GM21528 (cell line): ENCODE data around the gene ACY1.

Experiments used
- ATAC-seq: cut with Tn5 transposase; IDR thresholded peaks from one replicate; pipeline ENCODE4 v1.9.1; 2021; ENCODE audit warnings: mild to moderate bottlenecking, moderate library complexity; ENCODE audit not compliant: unreplicated experiment, low FRiP score

ACY1 gene

DNA sequence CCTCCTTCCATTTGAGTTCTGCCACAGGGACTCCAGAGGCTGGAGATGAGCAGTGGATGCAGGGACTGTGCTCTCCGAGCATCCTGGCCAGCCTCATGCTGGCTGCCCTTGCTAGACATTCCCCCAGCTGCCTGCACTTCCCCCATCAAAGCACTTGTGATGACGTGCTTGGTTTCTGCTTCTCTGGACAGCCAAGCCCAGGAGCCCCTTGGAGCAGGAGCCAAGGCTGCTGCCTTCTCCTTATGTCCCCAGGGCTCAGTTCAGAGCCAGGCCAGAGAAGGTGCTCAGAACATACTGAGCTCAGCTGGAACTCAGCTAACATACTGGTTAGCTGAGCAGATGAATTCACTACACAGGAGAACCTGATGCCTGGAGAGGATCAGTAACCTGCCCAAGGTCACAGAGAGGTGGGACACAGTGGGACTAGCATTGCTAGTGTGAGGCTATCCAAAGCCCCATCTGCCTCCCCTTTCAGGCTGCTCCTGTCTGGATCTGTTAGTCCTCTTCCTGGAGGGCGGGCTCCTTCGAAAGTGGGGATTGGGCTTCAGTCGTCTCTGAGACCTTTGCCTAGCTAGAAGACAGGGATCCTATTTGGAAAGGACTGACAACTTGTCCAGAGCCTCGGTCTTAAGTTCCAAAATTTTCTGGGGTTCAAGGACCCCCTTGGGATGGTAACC, 20.3 kb upstream of the ACY1 start:
- ATAC-seq, result no peak

DNA sequence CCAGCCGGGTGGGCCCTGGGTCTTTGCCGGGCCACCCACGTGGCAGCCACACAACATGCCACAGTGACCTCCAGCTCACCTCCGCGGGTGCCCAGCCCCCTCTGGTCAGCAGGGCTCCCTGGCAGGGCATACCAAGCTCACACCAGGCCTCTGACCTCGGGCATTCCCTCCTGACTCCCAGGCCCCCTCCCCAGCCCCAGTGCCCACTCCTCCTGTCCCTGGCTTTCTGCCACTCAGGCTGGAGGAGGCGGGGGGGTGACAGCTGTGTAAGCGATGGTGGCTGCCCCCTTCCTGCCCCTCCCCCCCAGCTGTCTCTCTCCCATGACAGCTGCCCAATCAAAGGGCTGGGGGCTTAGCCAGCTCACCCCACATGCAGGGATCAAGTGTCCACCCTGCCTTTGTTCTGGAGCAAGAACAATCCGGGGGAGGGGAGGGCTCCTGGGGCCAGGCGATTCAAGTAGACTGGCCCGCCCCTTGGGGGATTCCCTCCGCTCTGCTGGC, 19.3 kb upstream of the ACY1 start:
- no peak for ATAC-seq

DNA sequence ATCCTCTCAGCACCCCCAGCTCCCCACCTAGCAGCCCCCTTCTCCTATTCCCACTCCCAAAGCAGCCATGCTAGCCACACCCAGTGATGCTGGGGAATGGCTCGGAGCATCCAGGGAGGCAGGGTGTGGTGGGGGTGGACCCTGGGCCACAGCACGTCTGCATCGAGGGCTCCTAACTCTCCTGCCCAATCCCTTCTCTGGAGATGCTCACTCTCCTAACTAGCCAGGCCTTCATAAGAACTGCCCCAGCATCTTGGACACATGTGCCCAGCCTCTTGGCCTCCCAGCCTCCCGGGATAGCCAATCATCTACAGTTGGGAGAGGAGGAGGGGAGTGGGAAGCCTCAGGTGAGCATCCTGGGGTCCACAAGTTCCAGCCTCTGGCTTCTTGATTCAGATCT, 18.8 kb upstream of the ACY1 start:
- ATAC-seq, result no peak

- ATAC-seq, result no peak
These were observed 17.3 kb upstream of the ACY1 start for GRCh38 chr3:51966016-51966415.

DNA sequence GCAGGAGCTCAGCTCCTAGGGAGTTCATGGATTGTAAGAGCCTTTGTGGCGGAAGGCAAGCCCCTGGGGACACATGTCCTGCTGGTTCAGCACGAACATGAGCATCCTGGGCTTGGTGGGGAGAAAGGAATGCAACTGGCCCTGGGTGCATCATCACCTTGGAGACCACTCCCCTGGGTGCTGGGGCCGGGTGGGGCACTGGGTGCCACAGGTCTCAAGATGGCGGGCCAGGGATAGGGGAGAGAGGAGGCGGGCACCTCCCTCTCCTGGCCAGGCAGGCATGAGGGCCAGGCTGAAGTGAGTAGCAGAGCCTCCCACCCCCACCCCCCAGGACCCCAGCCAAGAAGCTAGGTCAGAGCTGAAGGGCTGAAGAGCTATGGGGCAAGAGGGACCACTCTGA, 16.8 kb upstream of the ACY1 start:
- ATAC-seq, result no peak

DNA sequence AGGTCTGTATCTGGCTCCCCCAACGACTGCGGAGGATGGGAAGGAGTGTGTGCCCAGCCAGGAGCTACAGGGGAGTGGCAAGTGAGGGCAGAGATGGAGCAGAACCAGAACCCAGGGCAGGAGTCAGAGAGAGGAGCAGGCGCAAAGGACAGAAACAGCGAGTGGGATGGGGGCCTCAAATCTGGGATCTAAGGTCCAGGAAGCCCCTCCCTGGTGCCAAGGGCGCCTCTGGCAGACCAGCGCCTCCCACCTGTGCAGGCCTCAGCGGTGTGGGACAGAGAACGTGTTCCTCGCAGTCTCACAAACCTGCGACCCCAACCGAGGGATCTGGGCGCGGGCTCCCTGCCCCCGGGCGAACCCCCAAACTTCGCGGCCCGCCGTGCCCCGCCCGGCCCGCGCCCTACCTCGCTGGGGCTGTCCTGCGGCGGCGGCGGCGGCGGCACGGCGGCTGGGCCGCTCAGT, 16.4 kb upstream of the ACY1 start:
- ATAC-seq, result no peak

- ATAC-seq, result no peak
These were observed 15.8 kb upstream of the ACY1 start, which contains the start of gene PCBP4 for GRCh38 chr3:51967384-51968169. TSS of gene PCBP4 (minus strand) at chr3:51967454. CDS start at chr3:51961240, 6,214 bp downstream.

GRCh38 chr3:51968170-51968775, 15.1 kb upstream of the ACY1 start:
- no peak for ATAC-seq

DNA sequence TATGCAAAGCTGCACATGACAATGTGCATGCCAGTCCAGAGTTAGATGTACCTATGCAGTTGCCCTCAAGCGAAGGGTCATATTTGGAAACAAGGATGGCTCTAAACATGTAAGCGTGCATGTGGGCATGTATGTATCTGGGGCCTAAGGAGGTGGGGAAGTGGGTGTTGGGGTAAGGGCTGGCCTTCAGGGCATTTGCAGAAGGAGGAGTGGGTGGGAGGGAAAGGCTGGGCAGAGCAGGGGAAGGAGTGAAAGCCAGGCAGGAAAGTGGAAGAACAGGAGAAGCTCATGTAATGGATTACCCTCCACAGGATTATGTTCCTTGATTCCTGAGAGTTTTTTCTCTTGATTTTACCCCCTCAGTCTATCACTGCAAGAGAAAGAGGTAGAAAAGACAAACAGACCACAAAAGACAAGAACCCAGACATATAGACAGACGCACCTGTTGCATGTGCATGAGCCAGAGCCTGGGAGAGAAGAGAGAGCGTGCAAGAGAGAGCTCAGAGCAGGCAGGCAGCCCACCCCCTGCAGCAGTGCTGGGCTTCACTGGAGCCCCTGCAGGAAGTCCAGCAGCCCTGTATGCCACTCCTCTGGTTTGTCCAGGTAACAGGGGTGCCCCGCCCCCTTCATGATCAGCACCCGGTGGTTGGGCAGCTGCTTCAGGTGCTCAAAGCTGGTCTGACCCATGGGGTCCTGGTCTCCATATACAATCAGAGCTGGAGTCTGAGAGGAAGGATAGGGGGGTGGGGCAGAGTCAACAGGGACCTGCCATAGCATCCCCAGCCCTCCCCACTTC, 14.3 kb upstream of the ACY1 start:
- ATAC-seq, result no peak

GRCh38 chr3:51969841-51970240, 13.5 kb upstream of the ACY1 start:
- ATAC-seq, result no peak

- ATAC-seq, result no peak
These were observed 12.6 kb upstream of the ACY1 start for GRCh38 chr3:51970606-51971300.

GRCh38 chr3:51971350-51971749, 12.0 kb upstream of the ACY1 start:
- no peak for ATAC-seq

GRCh38 chr3:51974277-51974962, 8.9 kb upstream of the ACY1 start:
- no peak for ATAC-seq

GRCh38 chr3:51974963-51975851, 8.1 kb upstream of the ACY1 start, which contains the start of gene ABHD14A:
TSS of gene ABHD14A (plus strand) at chr3:51975064. CDS start at chr3:51975136, 72 bp downstream.
- peak; percentile 40 for ATAC-seq

- ATAC-seq, result no peak
These were observed 7.3 kb upstream of the ACY1 start for GRCh38 chr3:51975852-51976549.

- ATAC-seq, result no peak
These were observed 5.7 kb upstream of the ACY1 start for GRCh38 chr3:51977446-51978142.

- ATAC-seq, result no peak
These were observed 5.2 kb upstream of the ACY1 start for GRCh38 chr3:51978143-51978502.
